Breast epithelium (tissue), 3 donors: Measurements from ENCODE around the gene SNX33.

Experiments used
- POLR2A ChIP-seq: fragments of 450-650 bp; IDR thresholded peaks from one replicate; pipeline ENCODE4 v1.6.1; 2016; ENCODE audit warnings: antibody characterized with exemption, mild to moderate bottlenecking, moderate library complexity
- POLR2AphosphoS5 ChIP-seq, 3 donors: sonication (generic); formaldehyde crosslinking; IDR thresholded peaks; one replicate each; pipeline ENCODE4 v1.6.1; 2017; ENCODE audit warnings: antibody characterized with exemption in 3 of 3
- TF ChIP-seq, protein P1 (sequence below), 3 donors: fragments of 450-650 bp; IDR thresholded peaks; one replicate each; pipeline ENCODE4 v1.5.1; 2016 to 2017; ENCODE audit warnings: antibody characterized with exemption in 3 of 3, mild to moderate bottlenecking in 3 of 3, moderate library complexity in 3 of 3

- TF ChIP-seq, protein P1, sequence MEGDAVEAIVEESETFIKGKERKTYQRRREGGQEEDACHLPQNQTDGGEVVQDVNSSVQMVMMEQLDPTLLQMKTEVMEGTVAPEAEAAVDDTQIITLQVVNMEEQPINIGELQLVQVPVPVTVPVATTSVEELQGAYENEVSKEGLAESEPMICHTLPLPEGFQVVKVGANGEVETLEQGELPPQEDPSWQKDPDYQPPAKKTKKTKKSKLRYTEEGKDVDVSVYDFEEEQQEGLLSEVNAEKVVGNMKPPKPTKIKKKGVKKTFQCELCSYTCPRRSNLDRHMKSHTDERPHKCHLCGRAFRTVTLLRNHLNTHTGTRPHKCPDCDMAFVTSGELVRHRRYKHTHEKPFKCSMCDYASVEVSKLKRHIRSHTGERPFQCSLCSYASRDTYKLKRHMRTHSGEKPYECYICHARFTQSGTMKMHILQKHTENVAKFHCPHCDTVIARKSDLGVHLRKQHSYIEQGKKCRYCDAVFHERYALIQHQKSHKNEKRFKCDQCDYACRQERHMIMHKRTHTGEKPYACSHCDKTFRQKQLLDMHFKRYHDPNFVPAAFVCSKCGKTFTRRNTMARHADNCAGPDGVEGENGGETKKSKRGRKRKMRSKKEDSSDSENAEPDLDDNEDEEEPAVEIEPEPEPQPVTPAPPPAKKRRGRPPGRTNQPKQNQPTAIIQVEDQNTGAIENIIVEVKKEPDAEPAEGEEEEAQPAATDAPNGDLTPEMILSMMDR (IDR thresholded peaks at IDR 0.05) = no peak
- no peak for TF ChIP-seq POLR2A
- TF ChIP-seq POLR2AphosphoS5 (IDR thresholded peaks at IDR 0.05) = no peak
These were observed 49.4 kb upstream of the SNX33 start for GRCh38 chr15:75598361-75598760.
